ENCODE data around the gene TP73.

DNA sequence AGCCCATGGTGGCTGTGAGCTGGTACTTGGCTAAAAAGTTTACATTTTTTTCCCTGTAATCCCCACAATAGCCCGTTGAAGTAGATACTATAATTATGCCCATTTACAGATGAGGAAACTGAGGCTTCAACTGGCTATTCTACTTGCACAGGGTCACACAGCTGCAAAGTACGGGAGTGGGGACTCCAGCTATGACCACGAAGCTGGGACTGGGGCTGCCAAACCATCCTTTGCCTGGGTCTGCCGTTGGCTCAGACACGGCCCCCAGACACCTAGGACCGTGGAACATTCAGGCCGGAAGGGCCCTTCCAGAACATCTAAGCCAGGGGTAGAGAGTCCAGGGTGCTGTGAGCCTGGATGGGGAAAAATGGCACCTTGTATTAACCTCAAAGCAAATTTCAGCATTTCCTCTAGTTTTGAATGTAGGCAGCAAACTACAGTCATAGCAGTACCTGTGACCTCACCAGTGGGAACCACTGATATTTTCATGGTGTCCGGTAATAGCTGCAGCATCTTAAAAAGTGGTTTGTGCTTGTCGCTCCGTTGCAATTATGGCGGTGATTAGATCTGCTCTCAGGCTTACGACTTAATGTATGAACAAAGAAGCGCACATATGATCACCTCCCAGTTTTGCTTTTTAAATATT is 4.3 kb downstream of the TP73 start:
- TF ChIP-seq SIN3A (IDR thresholded peaks at IDR 0.05; ENCODE audit: borderline replicate concordance, insufficient read depth, low read length) (no peak), POLR2AphosphoS5 (IDR thresholded peaks at IDR 0.05; ENCODE audit: low read depth, low read length) (no peak)
- TF ChIP-seq, protein P1, sequence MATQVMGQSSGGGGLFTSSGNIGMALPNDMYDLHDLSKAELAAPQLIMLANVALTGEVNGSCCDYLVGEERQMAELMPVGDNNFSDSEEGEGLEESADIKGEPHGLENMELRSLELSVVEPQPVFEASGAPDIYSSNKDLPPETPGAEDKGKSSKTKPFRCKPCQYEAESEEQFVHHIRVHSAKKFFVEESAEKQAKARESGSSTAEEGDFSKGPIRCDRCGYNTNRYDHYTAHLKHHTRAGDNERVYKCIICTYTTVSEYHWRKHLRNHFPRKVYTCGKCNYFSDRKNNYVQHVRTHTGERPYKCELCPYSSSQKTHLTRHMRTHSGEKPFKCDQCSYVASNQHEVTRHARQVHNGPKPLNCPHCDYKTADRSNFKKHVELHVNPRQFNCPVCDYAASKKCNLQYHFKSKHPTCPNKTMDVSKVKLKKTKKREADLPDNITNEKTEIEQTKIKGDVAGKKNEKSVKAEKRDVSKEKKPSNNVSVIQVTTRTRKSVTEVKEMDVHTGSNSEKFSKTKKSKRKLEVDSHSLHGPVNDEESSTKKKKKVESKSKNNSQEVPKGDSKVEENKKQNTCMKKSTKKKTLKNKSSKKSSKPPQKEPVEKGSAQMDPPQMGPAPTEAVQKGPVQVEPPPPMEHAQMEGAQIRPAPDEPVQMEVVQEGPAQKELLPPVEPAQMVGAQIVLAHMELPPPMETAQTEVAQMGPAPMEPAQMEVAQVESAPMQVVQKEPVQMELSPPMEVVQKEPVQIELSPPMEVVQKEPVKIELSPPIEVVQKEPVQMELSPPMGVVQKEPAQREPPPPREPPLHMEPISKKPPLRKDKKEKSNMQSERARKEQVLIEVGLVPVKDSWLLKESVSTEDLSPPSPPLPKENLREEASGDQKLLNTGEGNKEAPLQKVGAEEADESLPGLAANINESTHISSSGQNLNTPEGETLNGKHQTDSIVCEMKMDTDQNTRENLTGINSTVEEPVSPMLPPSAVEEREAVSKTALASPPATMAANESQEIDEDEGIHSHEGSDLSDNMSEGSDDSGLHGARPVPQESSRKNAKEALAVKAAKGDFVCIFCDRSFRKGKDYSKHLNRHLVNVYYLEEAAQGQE (IDR thresholded peaks at IDR 0.05; ENCODE audit: insufficient read depth in 1 of 2, low read depth in 2 of 2, low read length in 2 of 2), result no peak
